NCI-H748 treated with DMSO at 0.1 percent for 48 hours (cell line): Measurements from ENCODE around the gene ARHGAP11A.

Experiments used
- DNase-seq: peaks from one replicate; lab custom pipeline; 2025; lab: John Stamatoyannopoulos, UW

The ARHGAP11A gene

GRCh38 chr15:32657198-32657883, 42.0 kb downstream of the ARHGAP11A start:
- no peak for DNase-seq

GRCh38 chr15:32657941-32658340, 42.6 kb downstream of the ARHGAP11A start:
- DNase-seq: no peak

GRCh38 chr15:32659340-32660155, 44.2 kb downstream of the ARHGAP11A start:
- DNase-seq: no peak

- DNase-seq: no peak
Measured at GRCh38 chr15:32663671-32664070, 48.4 kb downstream of the ARHGAP11A start.

GRCh38 chr15:32664796-32665195, 49.5 kb downstream of the ARHGAP11A start:
- no peak for DNase-seq

- no peak for DNase-seq
Measured at GRCh38 chr15:32667321-32667720, 52.0 kb downstream of the ARHGAP11A start.

- DNase-seq: no peak
Measured at GRCh38 chr15:32668942-32669341, 53.6 kb downstream of the ARHGAP11A start.

- no peak for DNase-seq
Measured at GRCh38 chr15:32669896-32670611, 54.8 kb downstream of the ARHGAP11A start.

GRCh38 chr15:32670623-32671022, 55.3 kb downstream of the ARHGAP11A start:
- DNase-seq: no peak

- DNase-seq: no peak
Measured at GRCh38 chr15:32671339-32672325, 56.3 kb downstream of the ARHGAP11A start.

- no peak for DNase-seq
Measured at GRCh38 chr15:32674681-32675080, 59.4 kb downstream of the ARHGAP11A start.

GRCh38 chr15:32675466-32675865, 60.2 kb downstream of the ARHGAP11A start:
- no peak for DNase-seq

- no peak for DNase-seq
Measured at GRCh38 chr15:32676169-32676568, 60.9 kb downstream of the ARHGAP11A start.

GRCh38 chr15:32677238-32677750, 62.0 kb downstream of the ARHGAP11A start:
- DNase-seq: no peak

- DNase-seq: no peak
Measured at GRCh38 chr15:32679298-32679690, 64.0 kb downstream of the ARHGAP11A start.

- no peak for DNase-seq
Measured at GRCh38 chr15:32682569-32682968, 67.3 kb downstream of the ARHGAP11A start.

GRCh38 chr15:32682977-32683630, 67.8 kb downstream of the ARHGAP11A start:
- no peak for DNase-seq

- DNase-seq: no peak
Measured at GRCh38 chr15:32683906-32684584, 68.7 kb downstream of the ARHGAP11A start.

GRCh38 chr15:32685576-32685975, 70.3 kb downstream of the ARHGAP11A start:
- no peak for DNase-seq

GRCh38 chr15:32687556-32687955, 72.3 kb downstream of the ARHGAP11A start:
- DNase-seq: no peak
